ENCODE measurements around the gene SAGE1.

Gene SAGE1

GRCh38 chrX:135923353-135923752 is 29.8 kb downstream of the SAGE1 start:
- no peak overlapping the region for H3K4me3 ChIP-seq (ENCODE audit: low read depth, low read length)
- TF ChIP-seq CTCF (IDR thresholded peaks at IDR 0.05; ENCODE audit: low read depth, low read length) = no peak

- no peak for TF ChIP-seq CTCF (IDR thresholded peaks at IDR 0.05; ENCODE audit: low read depth, low read length)
- H3K4me3 ChIP-seq (ENCODE audit: low read depth, low read length) = no peak overlapping the region
Measured at GRCh38 chrX:135927897-135928296, 34.4 kb downstream of the SAGE1 start.

GRCh38 chrX:135931644-135932487 is 38.4 kb downstream of the SAGE1 start:
- H3K4me3 ChIP-seq (ENCODE audit: low read depth, low read length) = no peak overlapping the region
- peak; percentile 77 for TF ChIP-seq CTCF (IDR thresholded peaks at IDR 0.05; ENCODE audit: low read depth, low read length)

GRCh38 chrX:135944486-135944885 is 51.0 kb downstream of the SAGE1 start:
- no peak for TF ChIP-seq CTCF (IDR thresholded peaks at IDR 0.05; ENCODE audit: low read depth, low read length)

GRCh38 chrX:135951291-135951690 is 57.8 kb downstream of the SAGE1 start:
- TF ChIP-seq CTCF (IDR thresholded peaks at IDR 0.05; ENCODE audit: low read depth, low read length) = no peak
- H3K4me3 ChIP-seq (ENCODE audit: low read depth, low read length) = no peak overlapping the region

More at GRCh38 chrX:135944486-135944885, 51.0 kb downstream of the SAGE1 start:
- no peak overlapping the region for H3K4me3 ChIP-seq (ENCODE audit: low read depth, low read length)

Measured in WI38 (cell line).